ENCODE results near the gene CPE. TPM values are rescaled to one million over a fixed set of nuclear protein-coding genes. Genes with fewer than 3 reads are reported as not detected.
"Not testable (repeated sequence)": the region's sequence is repeated elsewhere in the genome, so short reads cannot be mapped to it uniquely, and the experiment has no call there.

Gene CPE
- total RNA-seq, 1 experiment from 2014 or later = 29.3 TPM

- Histone ChIP-seq H3K79me2 (ENCODE audit: insufficient read depth, low read length) (peaks cover 50% of the 10 kb centered on the region), H3K27ac (ENCODE audit: low read depth, low read length) (no peak overlapping the region), H3K4me2 (ENCODE audit: low read length) (no peak overlapping the region), H3K4me3 (replicated peaks in 1 of 2; ENCODE audit: low read depth in 1 of 2, low read length in 2 of 2) (no peak overlapping the region), H3K27me3 (ENCODE audit: insufficient read depth, low read length) (no peaks in the 10 kb centered on the region), H4K20me1 (ENCODE audit: insufficient read depth) (no peaks in the 10 kb centered on the region), H3K9ac (ENCODE audit: low read length) (no peak overlapping the region), H3K9me2 (ENCODE audit: insufficient read depth) (no peaks in the 10 kb centered on the region), H3K36me3 (ENCODE audit: control insufficient read depth in 1 of 2, insufficient read depth in 2 of 2, low read length in 2 of 2) (peaks cover 11 to 33% of the 10 kb centered on the region in 2 experiments), H3K9me3 (ENCODE audit: control insufficient read depth in 1 of 2, insufficient read depth in 1 of 2, low read depth in 1 of 2, low read length in 2 of 2) (no peaks in the 10 kb centered on the region), H2AFZ (ENCODE audit: low read depth, low read length, poor library complexity, severe bottlenecking) (no peak overlapping the region), H3K4me1 (ENCODE audit: control insufficient read depth in 1 of 2, insufficient read depth in 2 of 2, low read length in 2 of 2) (no peaks in the 10 kb centered on the region)
- ChIA-PET POLR2A (no interaction called here), RAD21 (ENCODE audit: low non-redundant PET in 1 of 2, low total read pairs in 2 of 2, uncharacterized antibody in 2 of 2, unreplicated experiment in 2 of 2) (no interaction called here), CTCF (interaction anchor here (1.7 kb wide), 1 partner anchor 206 kb away, joined by 6 read pairs; no protein-coding TSS in a partner anchor)
- TF ChIP-seq, protein P1, sequence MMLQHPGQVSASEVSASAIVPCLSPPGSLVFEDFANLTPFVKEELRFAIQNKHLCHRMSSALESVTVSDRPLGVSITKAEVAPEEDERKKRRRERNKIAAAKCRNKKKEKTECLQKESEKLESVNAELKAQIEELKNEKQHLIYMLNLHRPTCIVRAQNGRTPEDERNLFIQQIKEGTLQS (IDR thresholded peaks at IDR 0.05) = no peak
- TF ChIP-seq ZNF274 (IDR thresholded peaks at IDR 0.05; ENCODE audit: low read depth, low read length) (no peak), FOSL1 (IDR thresholded peaks at IDR 0.05; ENCODE audit: low read depth) (no peak), MAX (IDR thresholded peaks at IDR 0.05) (no peak), ZFX (IDR thresholded peaks at IDR 0.05) (no peak), EGR1 (IDR thresholded peaks at IDR 0.05; ENCODE audit: low read depth) (no peak), TCF7L2 (IDR thresholded peaks at IDR 0.05; ENCODE audit: borderline replicate concordance, extremely low read depth, insufficient read depth, insufficient read length) (no peak), ELF1 (IDR thresholded peaks at IDR 0.05; ENCODE audit: borderline replicate concordance, low read depth) (no peak), EZH2phosphoT487 (IDR thresholded peaks at IDR 0.05; ENCODE audit: borderline replicate concordance) (no peak), EZH2 (IDR thresholded peaks at IDR 0.05) (no peak), POLR2AphosphoS5 (IDR thresholded peaks at IDR 0.05; ENCODE audit: low read depth, low read length) (no peak), JUND (IDR thresholded peaks at IDR 0.05) (no peak), YY1 (IDR thresholded peaks at IDR 0.05; ENCODE audit: extremely low read depth, insufficient replicate concordance, low read depth, low read length) (no peak), SP1 (IDR thresholded peaks at IDR 0.05; ENCODE audit: low read depth) (no peak), SIN3A (IDR thresholded peaks at IDR 0.05; ENCODE audit: low read depth) (no peak)
- TF ChIP-seq, protein P2, sequence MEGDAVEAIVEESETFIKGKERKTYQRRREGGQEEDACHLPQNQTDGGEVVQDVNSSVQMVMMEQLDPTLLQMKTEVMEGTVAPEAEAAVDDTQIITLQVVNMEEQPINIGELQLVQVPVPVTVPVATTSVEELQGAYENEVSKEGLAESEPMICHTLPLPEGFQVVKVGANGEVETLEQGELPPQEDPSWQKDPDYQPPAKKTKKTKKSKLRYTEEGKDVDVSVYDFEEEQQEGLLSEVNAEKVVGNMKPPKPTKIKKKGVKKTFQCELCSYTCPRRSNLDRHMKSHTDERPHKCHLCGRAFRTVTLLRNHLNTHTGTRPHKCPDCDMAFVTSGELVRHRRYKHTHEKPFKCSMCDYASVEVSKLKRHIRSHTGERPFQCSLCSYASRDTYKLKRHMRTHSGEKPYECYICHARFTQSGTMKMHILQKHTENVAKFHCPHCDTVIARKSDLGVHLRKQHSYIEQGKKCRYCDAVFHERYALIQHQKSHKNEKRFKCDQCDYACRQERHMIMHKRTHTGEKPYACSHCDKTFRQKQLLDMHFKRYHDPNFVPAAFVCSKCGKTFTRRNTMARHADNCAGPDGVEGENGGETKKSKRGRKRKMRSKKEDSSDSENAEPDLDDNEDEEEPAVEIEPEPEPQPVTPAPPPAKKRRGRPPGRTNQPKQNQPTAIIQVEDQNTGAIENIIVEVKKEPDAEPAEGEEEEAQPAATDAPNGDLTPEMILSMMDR (IDR thresholded peaks at IDR 0.05 in 2 of 3, conservative IDR thresholded peaks at IDR 0.05 in 1 of 3; ENCODE audit: borderline replicate concordance in 1 of 3, insufficient read depth in 1 of 3, low read depth in 2 of 3, low read length in 2 of 3) = no peak
- TF ChIP-seq, protein P3, sequence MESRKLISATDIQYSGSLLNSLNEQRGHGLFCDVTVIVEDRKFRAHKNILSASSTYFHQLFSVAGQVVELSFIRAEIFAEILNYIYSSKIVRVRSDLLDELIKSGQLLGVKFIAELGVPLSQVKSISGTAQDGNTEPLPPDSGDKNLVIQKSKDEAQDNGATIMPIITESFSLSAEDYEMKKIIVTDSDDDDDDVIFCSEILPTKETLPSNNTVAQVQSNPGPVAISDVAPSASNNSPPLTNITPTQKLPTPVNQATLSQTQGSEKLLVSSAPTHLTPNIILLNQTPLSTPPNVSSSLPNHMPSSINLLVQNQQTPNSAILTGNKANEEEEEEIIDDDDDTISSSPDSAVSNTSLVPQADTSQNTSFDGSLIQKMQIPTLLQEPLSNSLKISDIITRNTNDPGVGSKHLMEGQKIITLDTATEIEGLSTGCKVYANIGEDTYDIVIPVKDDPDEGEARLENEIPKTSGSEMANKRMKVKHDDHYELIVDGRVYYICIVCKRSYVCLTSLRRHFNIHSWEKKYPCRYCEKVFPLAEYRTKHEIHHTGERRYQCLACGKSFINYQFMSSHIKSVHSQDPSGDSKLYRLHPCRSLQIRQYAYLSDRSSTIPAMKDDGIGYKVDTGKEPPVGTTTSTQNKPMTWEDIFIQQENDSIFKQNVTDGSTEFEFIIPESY (IDR thresholded peaks at IDR 0.05; ENCODE audit: extremely low read depth, insufficient replicate concordance, low read length) = no peak
- BruUV-seq (replicated peaks) = no TSS peak
- DNase-seq (ENCODE audit: low read depth, low spot score) (no peak), ATAC-seq (no peak)
- intact Hi-C loops (cut with micrococcal nuclease) = no loop called here
Observed at GRCh38 chr4:165336743-165337142, 42.1 kb upstream of the CPE start.

DNA sequence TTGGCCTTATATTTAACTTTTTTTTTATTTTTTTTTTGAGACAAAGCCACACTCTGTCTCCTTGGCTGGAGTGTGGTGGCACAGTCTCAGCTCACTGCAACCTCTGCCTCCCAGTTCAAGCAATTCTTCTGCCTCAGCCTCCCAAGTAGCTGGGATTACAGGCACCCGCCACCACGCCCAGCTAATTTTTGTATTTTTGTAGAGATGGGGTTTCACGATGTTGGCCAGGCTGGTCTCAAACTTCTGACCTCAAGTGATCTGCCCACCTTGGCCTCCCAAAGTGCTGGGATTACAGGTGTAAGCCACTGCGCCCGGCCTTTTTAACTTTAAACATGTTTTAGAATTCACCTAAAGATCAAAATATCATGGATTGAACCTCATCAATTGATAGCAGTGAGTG lies 36.5 kb upstream of the CPE start:
- CTCF ChIA-PET = interaction anchor here (1.1 to 5.6 kb wide), 5 partner anchors 9 to 230 kb away, joined by 3 to 99 read pairs (median 3); partner anchors contain the start of gene TMEM192
- H3K79me2 ChIP-seq (ENCODE audit: insufficient read depth, low read length); H2AFZ ChIP-seq (ENCODE audit: low read depth, low read length, poor library complexity, severe bottlenecking); H4K20me1 ChIP-seq (ENCODE audit: insufficient read depth); H3K9ac ChIP-seq (ENCODE audit: low read length); H3K9me2 ChIP-seq (ENCODE audit: insufficient read depth); H3K4me3 ChIP-seq (replicated peaks in 1 of 2; ENCODE audit: low read depth in 1 of 2, low read length in 2 of 2); H3K4me2 ChIP-seq (ENCODE audit: low read length); BruUV-seq (replicated peaks); intact Hi-C loops (cut with micrococcal nuclease); H3K27me3 ChIP-seq (ENCODE audit: insufficient read depth, low read length); H3K4me1 ChIP-seq (ENCODE audit: control insufficient read depth in 1 of 2, insufficient read depth in 2 of 2, low read length in 2 of 2); DNase-seq (ENCODE audit: low read depth, low spot score); H3K9me3 ChIP-seq (ENCODE audit: control insufficient read depth in 1 of 2, insufficient read depth in 1 of 2, low read depth in 1 of 2, low read length in 2 of 2); RAD21 ChIA-PET (ENCODE audit: low non-redundant PET in 1 of 2, low total read pairs in 2 of 2, uncharacterized antibody in 2 of 2, unreplicated experiment in 2 of 2); ATAC-seq; H3K27ac ChIP-seq (ENCODE audit: low read depth, low read length): not testable (repeated sequence)
- peaks cover 13 to 32% of the 10 kb centered on the region in 2 experiments for H3K36me3 ChIP-seq (ENCODE audit: control insufficient read depth in 1 of 2, insufficient read depth in 2 of 2, low read length in 2 of 2)
- POLR2A ChIA-PET = interaction anchor here (2.9 kb wide), 1 partner anchor 15 kb away, joined by 7 read pairs; the partner anchor contains the start of gene MSMO1

Measured in HCT116 (cell line).